Activated effector memory CD4-positive, alpha-beta T cell treated with anti-CD3 and anti-CD28 coated beads, Interleukin-2, amount 50 U/mL, for 16 hours (primary cell): ENCODE results near the gene EGLN3.

Experiments
- DNase-seq: peaks from one replicate; pipeline ENCODE4 v3.0.0-alpha.2; 2020

EGLN3 gene

GRCh38 chr14:33959692-33960151 is 8.8 kb upstream of the EGLN3 start:
- no peak for DNase-seq

GRCh38 chr14:33958605-33959226 is 7.8 kb upstream of the EGLN3 start:
- DNase-seq = no peak

- DNase-seq = no peak
Observed at GRCh38 chr14:33957993-33958392, 7.1 kb upstream of the EGLN3 start.

GRCh38 chr14:33957299-33957698 is 6.4 kb upstream of the EGLN3 start:
- DNase-seq = no peak

- DNase-seq = no peak
Observed at GRCh38 chr14:33956640-33957039, 5.8 kb upstream of the EGLN3 start.

- no peak for DNase-seq
Observed at GRCh38 chr14:33954016-33954598, 3.2 kb upstream of the EGLN3 start.

GRCh38 chr14:33952541-33952940 is 1.7 kb upstream of the EGLN3 start:
- no peak for DNase-seq

- DNase-seq = no peak
Observed at GRCh38 chr14:33951183-33951840, 438 bp upstream of the EGLN3 start.

- DNase-seq = no peak
Observed at GRCh38 chr14:33949411-33949893, 1.4 kb downstream of the EGLN3 start.

- DNase-seq = no peak
Observed at GRCh38 chr14:33948869-33949408, 1.9 kb downstream of the EGLN3 start.

GRCh38 chr14:33948145-33948868 is 2.6 kb downstream of the EGLN3 start:
- no peak for DNase-seq

- no peak for DNase-seq
Observed at GRCh38 chr14:33946679-33947476, 4.0 kb downstream of the EGLN3 start.

GRCh38 chr14:33945210-33946088 is 5.4 kb downstream of the EGLN3 start:
- no peak for DNase-seq

- no peak for DNase-seq
Observed at GRCh38 chr14:33943096-33943883, 7.6 kb downstream of the EGLN3 start.

GRCh38 chr14:33941718-33942117 is 9.2 kb downstream of the EGLN3 start:
- DNase-seq = no peak

- no peak for DNase-seq
Observed at GRCh38 chr14:33940561-33941011, 10.3 kb downstream of the EGLN3 start.

- no peak for DNase-seq
Observed at GRCh38 chr14:33938131-33938949, 12.5 kb downstream of the EGLN3 start.

GRCh38 chr14:33936391-33936790 is 14.5 kb downstream of the EGLN3 start:
- no peak for DNase-seq

- no peak for DNase-seq
Observed at GRCh38 chr14:33934938-33935337, 15.9 kb downstream of the EGLN3 start.
